ENCODE data around the gene CHCHD10.

DNA sequence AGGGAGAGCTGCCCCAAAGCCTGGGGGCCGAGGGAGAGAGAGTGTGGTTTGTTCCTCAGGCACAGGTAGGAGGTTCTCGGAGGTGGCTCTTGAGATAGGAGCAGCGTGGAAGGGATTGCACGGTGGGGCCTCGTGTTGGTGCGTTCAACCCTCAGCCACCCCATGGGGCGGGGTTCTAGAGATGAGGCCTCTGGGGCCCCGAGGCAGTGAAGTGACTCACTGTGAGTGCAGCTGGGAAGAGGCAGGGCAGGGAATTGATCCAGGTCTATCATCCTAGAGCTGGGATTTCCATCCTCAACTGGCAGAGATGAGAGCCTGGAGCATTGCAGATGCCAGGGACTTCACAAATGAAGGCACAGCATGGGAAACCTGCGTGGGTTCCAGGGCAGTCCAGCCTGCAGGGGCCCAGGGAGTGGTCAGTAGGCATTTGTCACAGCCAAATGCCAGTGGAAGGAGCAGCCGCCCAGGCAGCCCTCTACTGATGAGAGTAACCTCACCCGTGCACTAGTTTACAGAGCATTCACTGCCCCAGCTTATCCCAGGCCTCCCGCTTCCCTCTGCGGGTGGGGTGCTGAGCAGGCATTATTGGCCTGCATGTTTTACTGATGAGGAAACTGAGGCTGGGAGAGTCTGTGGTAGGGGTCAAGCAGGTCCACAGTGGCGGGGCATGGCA lies 13.9 kb upstream of the CHCHD10 start:
- TF ChIP-seq, protein P1, sequence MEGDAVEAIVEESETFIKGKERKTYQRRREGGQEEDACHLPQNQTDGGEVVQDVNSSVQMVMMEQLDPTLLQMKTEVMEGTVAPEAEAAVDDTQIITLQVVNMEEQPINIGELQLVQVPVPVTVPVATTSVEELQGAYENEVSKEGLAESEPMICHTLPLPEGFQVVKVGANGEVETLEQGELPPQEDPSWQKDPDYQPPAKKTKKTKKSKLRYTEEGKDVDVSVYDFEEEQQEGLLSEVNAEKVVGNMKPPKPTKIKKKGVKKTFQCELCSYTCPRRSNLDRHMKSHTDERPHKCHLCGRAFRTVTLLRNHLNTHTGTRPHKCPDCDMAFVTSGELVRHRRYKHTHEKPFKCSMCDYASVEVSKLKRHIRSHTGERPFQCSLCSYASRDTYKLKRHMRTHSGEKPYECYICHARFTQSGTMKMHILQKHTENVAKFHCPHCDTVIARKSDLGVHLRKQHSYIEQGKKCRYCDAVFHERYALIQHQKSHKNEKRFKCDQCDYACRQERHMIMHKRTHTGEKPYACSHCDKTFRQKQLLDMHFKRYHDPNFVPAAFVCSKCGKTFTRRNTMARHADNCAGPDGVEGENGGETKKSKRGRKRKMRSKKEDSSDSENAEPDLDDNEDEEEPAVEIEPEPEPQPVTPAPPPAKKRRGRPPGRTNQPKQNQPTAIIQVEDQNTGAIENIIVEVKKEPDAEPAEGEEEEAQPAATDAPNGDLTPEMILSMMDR (IDR thresholded peaks at IDR 0.05) = no peak
- TF ChIP-seq POLR2A (IDR thresholded peaks at IDR 0.05) = no peak

Data from heart left ventricle (tissue), 13 donors.